ENCODE results near the gene VSTM4.

VSTM4 gene

GRCh38 chr10:49128854-49129253 is 13.5 kb upstream of the VSTM4 start:
- no peak overlapping the region for H3K4me3 ChIP-seq (ENCODE audit: low read depth in 1 of 2, low read length in 2 of 2)
- no peaks in the 10 kb centered on the region for H3K27me3 ChIP-seq (ENCODE audit: insufficient read depth, low read length, poor library complexity)
- no peak overlapping the region for H3K9ac ChIP-seq (ENCODE audit: low read depth, low read length)
- H2AFZ ChIP-seq (ENCODE audit: low read depth, low read length) = no peak overlapping the region
- H3K79me2 ChIP-seq (ENCODE audit: insufficient read depth, low read length) = no peaks in the 10 kb centered on the region
- H3K9me3 ChIP-seq (ENCODE audit: insufficient read depth, low read length, severe bottlenecking) = no peaks in the 10 kb centered on the region
- TF ChIP-seq EZH2 (IDR thresholded peaks at IDR 0.05; ENCODE audit: borderline replicate concordance, low read depth, low read length, severe bottlenecking) = no peak
- no peak for TF ChIP-seq CTCF (IDR thresholded peaks at IDR 0.05; ENCODE audit: borderline replicate concordance, extremely low read depth, low read length, poor library complexity, severe bottlenecking)
- ATAC-seq (ENCODE audit: insufficient read depth, low read depth) = no peak
- H3K36me3 ChIP-seq (ENCODE audit: insufficient read depth, low read length) = no peaks in the 10 kb centered on the region
- no peak overlapping the region for H3K4me2 ChIP-seq (ENCODE audit: insufficient read depth, low read length)
- DNase-seq = no peak
- H4K20me1 ChIP-seq (ENCODE audit: insufficient read depth, low read length) = no peaks in the 10 kb centered on the region
- peaks cover 1% of the 10 kb centered on the region; the same call in 1 of the 2 replicates for H3K4me1 ChIP-seq (ENCODE audit: insufficient read depth, low read length)
- H3K27ac ChIP-seq (ENCODE audit: low read length) = no peak overlapping the region

GRCh38 chr10:49123981-49124950 is 8.9 kb upstream of the VSTM4 start:
- H3K4me3 ChIP-seq (ENCODE audit: low read depth in 1 of 2, low read length in 2 of 2) = no peak overlapping the region
- H3K36me3 ChIP-seq (ENCODE audit: insufficient read depth, low read length) = no peaks in the 10 kb centered on the region
- H3K79me2 ChIP-seq (ENCODE audit: insufficient read depth, low read length) = no peaks in the 10 kb centered on the region
- H3K4me1 ChIP-seq (ENCODE audit: insufficient read depth, low read length) = no peaks in the 10 kb centered on the region
- H4K20me1 ChIP-seq (ENCODE audit: insufficient read depth, low read length) = no peaks in the 10 kb centered on the region
- peaks cover 4% of the 10 kb centered on the region for H3K27me3 ChIP-seq (ENCODE audit: insufficient read depth, low read length, poor library complexity)
- DNase-seq (no peak), ATAC-seq (ENCODE audit: insufficient read depth, low read depth) (no peak)
- no peak overlapping the region for H3K27ac ChIP-seq (ENCODE audit: low read length)
- H2AFZ ChIP-seq (ENCODE audit: low read depth, low read length) = no peak overlapping the region
- no peaks in the 10 kb centered on the region for H3K9me3 ChIP-seq (ENCODE audit: insufficient read depth, low read length, severe bottlenecking)
- no peak overlapping the region for H3K4me2 ChIP-seq (ENCODE audit: insufficient read depth, low read length)
- no peak overlapping the region for H3K9ac ChIP-seq (ENCODE audit: low read depth, low read length)
- no peak for TF ChIP-seq EZH2 (IDR thresholded peaks at IDR 0.05; ENCODE audit: borderline replicate concordance, low read depth, low read length, severe bottlenecking)
- no peak for TF ChIP-seq CTCF (IDR thresholded peaks at IDR 0.05; ENCODE audit: borderline replicate concordance, extremely low read depth, low read length, poor library complexity, severe bottlenecking)

- DNase-seq (no peak), ATAC-seq (ENCODE audit: insufficient read depth, low read depth) (no peak)
- Histone ChIP-seq H3K4me3 (ENCODE audit: low read depth in 1 of 2, low read length in 2 of 2) (no peak overlapping the region), H3K79me2 (ENCODE audit: insufficient read depth, low read length) (no peaks in the 10 kb centered on the region), H3K36me3 (ENCODE audit: insufficient read depth, low read length) (no peaks in the 10 kb centered on the region), H3K9ac (ENCODE audit: low read depth, low read length) (no peak overlapping the region), H3K9me3 (ENCODE audit: insufficient read depth, low read length, severe bottlenecking) (no peaks in the 10 kb centered on the region), H2AFZ (ENCODE audit: low read depth, low read length) (no peak overlapping the region), H3K27ac (ENCODE audit: low read length) (no peak overlapping the region), H3K27me3 (ENCODE audit: insufficient read depth, low read length, poor library complexity) (peaks cover 4% of the 10 kb centered on the region), H4K20me1 (ENCODE audit: insufficient read depth, low read length) (no peaks in the 10 kb centered on the region), H3K4me2 (ENCODE audit: insufficient read depth, low read length) (no peak overlapping the region), H3K4me1 (ENCODE audit: insufficient read depth, low read length) (no peaks in the 10 kb centered on the region)
- TF ChIP-seq EZH2 (IDR thresholded peaks at IDR 0.05; ENCODE audit: borderline replicate concordance, low read depth, low read length, severe bottlenecking) (no peak), CTCF (IDR thresholded peaks at IDR 0.05; ENCODE audit: borderline replicate concordance, extremely low read depth, low read length, poor library complexity, severe bottlenecking) (no peak)
Measured at GRCh38 chr10:49120911-49121310, 5.6 kb upstream of the VSTM4 start.

Data from DND-41 (cell line).